Neural progenitor cell (in vitro differentiated cells): ENCODE data around the gene SERPINB6. TPM values are rescaled to one million over a fixed set of nuclear protein-coding genes. Genes with fewer than 3 reads are reported as not detected.

ENCODE experiments used
- DNase-seq: peaks from one replicate; pipeline ENCODE4 v3.0.0-alpha.2; 2016; ENCODE audit warnings: low spot score
- H2AFZ ChIP-seq: fragments of 200-600 bp; sonication (generic); replicated peaks from 2 replicates; pipeline ENCODE4 v1.6.1; 2016; ENCODE audit warnings: antibody characterized with exemption
- H3F3A ChIP-seq: fragments of 200-600 bp; sonication (generic); 2 replicates; pipeline ENCODE4 v1.6.1; 2016; ENCODE audit warnings: antibody characterized with exemption, low read depth
- H3K27ac ChIP-seq: fragments of 200-600 bp; sonication (generic); 2 replicates; pipeline ENCODE4 v1.5.1; 2016; ENCODE audit warnings: mild to moderate bottlenecking
- H3K27me3 ChIP-seq: fragments of 200-600 bp; sonication (generic); 2 replicates; pipeline ENCODE4 v1.6.1; 2016; ENCODE audit warnings: mild to moderate bottlenecking, moderate library complexity
- H3K36me3 ChIP-seq: fragments of 200-600 bp; sonication (generic); 2 replicates; pipeline ENCODE4 v1.5.1; 2016
- H3K4me1 ChIP-seq: fragments of 200-600 bp; sonication (generic); 2 replicates; pipeline ENCODE4 v1.6.1; 2016; ENCODE audit warnings: mixed run types
- H3K4me2 ChIP-seq: fragments of 200-600 bp; sonication (generic); 2 replicates; pipeline ENCODE4 v1.6.1; 2016
- H3K4me3 ChIP-seq: fragments of 200-600 bp; sonication (generic); 2 replicates; pipeline ENCODE4 v1.5.1; 2016
- H3K79me2 ChIP-seq: fragments of 200-600 bp; sonication (generic); 2 replicates; pipeline ENCODE4 v1.6.1; 2016; ENCODE audit warnings: low read depth
- H3K9ac ChIP-seq: fragments of 200-600 bp; sonication (generic); 2 replicates; pipeline ENCODE4 v1.6.1; 2016
- H3K9me3 ChIP-seq: fragments of 200-600 bp; sonication (generic); 2 replicates; pipeline ENCODE4 v1.5.1; 2016; ENCODE audit warnings: low read depth
- H4K20me1 ChIP-seq: fragments of 200-600 bp; sonication (generic); 2 replicates; pipeline ENCODE4 v1.6.1; 2016; ENCODE audit warnings: low read depth
- H3K27ac Mint-ChIP-seq: 3 replicates; pipeline ENCODE4 v1.8.0; 2021; ENCODE audit warnings: mixed read lengths
- H3K27me3 Mint-ChIP-seq: 2 replicates; pipeline ENCODE4 v1.8.0; 2022; ENCODE audit warnings: low read depth, mild to moderate bottlenecking, inconsistent platforms, moderate library complexity, mixed read lengths; ENCODE audit not compliant: insufficient read depth
- H3K36me3 Mint-ChIP-seq: 3 replicates; pipeline ENCODE4 v1.8.0; 2021; ENCODE audit warnings: mixed read lengths
- H3K4me1 Mint-ChIP-seq: 3 replicates; pipeline ENCODE4 v1.8.0; 2021; ENCODE audit warnings: mixed read lengths
- H3K4me3 Mint-ChIP-seq: 3 replicates; pipeline ENCODE4 v1.8.0; 2021; ENCODE audit warnings: mild to moderate bottlenecking, moderate library complexity, mixed read lengths
- H3K9me3 Mint-ChIP-seq: 3 replicates; pipeline ENCODE4 v1.8.0; 2020; ENCODE audit warnings: mixed read lengths
- CTCF ChIP-seq: fragments of 200-600 bp; sonication (generic); IDR thresholded peaks from 2 replicates; pipeline ENCODE4 v1.5.1; 2017; ENCODE audit warnings: antibody characterized with exemption, mild to moderate bottlenecking
- EZH2 ChIP-seq: fragments of 200-600 bp; sonication (generic); IDR thresholded peaks from 2 replicates; pipeline ENCODE4 v1.6.1; 2017; ENCODE audit warnings: antibody characterized with exemption, mild to moderate bottlenecking, moderate library complexity
- EZH2phosphoT487 ChIP-seq: fragments of 200-600 bp; sonication (generic); IDR thresholded peaks from 2 replicates; pipeline ENCODE4 v1.6.1; 2017; ENCODE audit warnings: antibody characterized with exemption
- total RNA-seq: library from RNA; depleted of rRNA; stranded (reverse); fragments of >200 nt; gene quantifications from 2 replicates; pipeline ENCODE4 v1.2.3, GENCODE V29; 2015; ENCODE audit warnings: low replicate concordance

SERPINB6 gene
- 13.3 and 17.4 TPM in 2 replicates for total RNA-seq

- Histone ChIP-seq H3K9me3 (no peaks in the 10 kb centered on the region), H3K4me1 (peaks cover 19% of the 10 kb centered on the region)
- TF ChIP-seq CTCF = no peak
- peak; percentile 33 for TF ChIP-seq EZH2
- TF ChIP-seq EZH2phosphoT487 = peak; percentile 36
These were observed at the start of gene SERPINB6 for GRCh38 chr6:2971420-2972218. TSS of gene SERPINB6 (minus strand) at chr6:2971567. CDS start at chr6:2959332, 12,235 bp downstream.

GRCh38 chr6:3019749-3020320, 48.5 kb upstream of the SERPINB6 start:
- H3K36me3 ChIP-seq = no peaks in the 10 kb centered on the region
- H3K9me3 ChIP-seq = no peaks in the 10 kb centered on the region
- TF ChIP-seq EZH2phosphoT487 (no peak), EZH2 (no peak), CTCF (no peak)
- no peak overlapping the region for H3K9ac ChIP-seq
- Mint-ChIP-seq H3K36me3 (peaks cover 41% of the 10 kb centered on the region), H3K27me3 (peaks cover 3% of the 10 kb centered on the region), H3K27ac (no peak overlapping the region), H3K9me3 (peaks cover 7% of the 10 kb centered on the region), H3K4me3 (no peak overlapping the region), H3K4me1 (peaks cover 16% of the 10 kb centered on the region)
- H3K79me2 ChIP-seq = no peaks in the 10 kb centered on the region
- peaks cover 16% of the 10 kb centered on the region for H3K4me1 ChIP-seq
- H3K27me3 ChIP-seq = peaks cover 8% of the 10 kb centered on the region
- DNase-seq = no peak
- no peaks in the 10 kb centered on the region for H4K20me1 ChIP-seq
- no peak overlapping the region for H2AFZ ChIP-seq
- no peak overlapping the region for H3K27ac ChIP-seq
- peaks cover 9% of the 10 kb centered on the region for H3F3A ChIP-seq
- no peak overlapping the region for H3K4me3 ChIP-seq
- no peak overlapping the region for H3K4me2 ChIP-seq

More at GRCh38 chr6:2971420-2972218, at the start of gene SERPINB6:
- peaks cover 41% of the 10 kb centered on the region for H3K4me1 Mint-ChIP-seq
- no peaks in the 10 kb centered on the region for H3K79me2 ChIP-seq
- H3K27me3 Mint-ChIP-seq = peaks cover 17% of the 10 kb centered on the region
- no peak within 1 kb of the TSS for H3K9ac ChIP-seq
- peak within 1 kb of the TSS; percentile 63 for H3K4me3 ChIP-seq
- no peaks in the 10 kb centered on the region for H3K36me3 ChIP-seq
- peak; percentile 73 for DNase-seq
- H3K9me3 Mint-ChIP-seq = peaks cover 2% of the 10 kb centered on the region
- peaks cover 29% of the 10 kb centered on the region for H3F3A ChIP-seq
- H3K36me3 Mint-ChIP-seq = peaks cover 1% of the 10 kb centered on the region
- H3K4me2 ChIP-seq = peak within 1 kb of the TSS; percentile 94
- no peaks in the 10 kb centered on the region for H4K20me1 ChIP-seq
- H3K27me3 ChIP-seq = peaks cover 36% of the 10 kb centered on the region
- peak within 1 kb of the TSS; percentile 88 for H3K4me3 Mint-ChIP-seq
- H3K27ac Mint-ChIP-seq = peak within 1 kb of the TSS; percentile 88
- peak within 1 kb of the TSS; percentile 99 for H2AFZ ChIP-seq
- H3K27ac ChIP-seq = no peak within 1 kb of the TSS

GRCh38 chr6:3019065-3019464, 47.7 kb upstream of the SERPINB6 start:
- H2AFZ ChIP-seq = no peak overlapping the region
- H3K27ac Mint-ChIP-seq = no peak overlapping the region

More at GRCh38 chr6:3019065-3019464, 47.7 kb upstream of the SERPINB6 start:
- Histone ChIP-seq H3K79me2 (no peaks in the 10 kb centered on the region), H3K4me3 (no peak overlapping the region), H3K4me2 (no peak overlapping the region), H3K9ac (no peak overlapping the region), H3K4me1 (peaks cover 14% of the 10 kb centered on the region), H3F3A (peaks cover 6% of the 10 kb centered on the region), H3K27ac (no peak overlapping the region), H3K9me3 (no peaks in the 10 kb centered on the region), H3K36me3 (no peaks in the 10 kb centered on the region), H4K20me1 (no peaks in the 10 kb centered on the region), H3K27me3 (peaks cover 8% of the 10 kb centered on the region)
- TF ChIP-seq CTCF (no peak), EZH2phosphoT487 (no peak), EZH2 (no peak)
- Mint-ChIP-seq H3K4me3 (no peak overlapping the region), H3K4me1 (peaks cover 12% of the 10 kb centered on the region), H3K9me3 (peaks cover 7% of the 10 kb centered on the region), H3K27me3 (peaks cover 3% of the 10 kb centered on the region), H3K36me3 (peaks cover 47% of the 10 kb centered on the region)
- DNase-seq = no peak
